ENCODE data around the gene DSCAML1. TPM values are rescaled to one million over a fixed set of nuclear protein-coding genes. Genes with fewer than 3 reads are reported as not detected.

DSCAML1 gene
- total RNA-seq, 1 experiment from 2014 or later = not detected

DNA sequence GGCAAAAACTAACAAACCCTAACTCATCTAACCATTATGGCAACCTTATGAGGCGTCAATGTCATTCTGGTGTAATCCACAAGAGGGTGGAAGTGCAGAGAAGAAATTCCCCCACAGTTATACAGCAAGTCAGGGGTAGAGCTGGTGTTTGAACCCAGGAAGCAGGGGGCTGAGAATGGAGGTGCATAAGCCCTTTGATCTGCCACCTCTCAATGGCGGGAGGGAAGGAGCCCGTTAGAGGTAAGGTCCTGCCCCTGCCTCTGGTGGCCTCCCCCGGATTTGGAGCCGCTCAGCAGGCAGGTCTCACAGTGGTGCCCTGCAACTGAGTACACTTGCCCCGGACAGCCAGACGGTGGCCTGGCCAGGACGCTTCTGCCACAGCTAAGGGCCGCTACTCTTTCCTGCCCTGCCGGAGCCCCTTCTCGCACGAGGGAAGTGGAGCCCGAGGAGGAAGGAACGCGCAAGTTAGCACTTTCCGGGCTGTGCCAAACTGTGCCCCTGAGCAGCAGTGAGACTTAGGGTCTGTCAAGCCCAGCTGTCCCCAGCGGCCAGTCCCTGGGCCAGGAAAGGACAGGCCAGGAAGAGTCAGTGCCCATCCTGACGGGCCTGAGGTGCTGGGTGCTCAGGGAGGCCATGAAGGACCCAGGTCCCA is 26.4 kb upstream of the DSCAML1 start:
- Histone ChIP-seq H3K36me3 (ENCODE audit: control insufficient read depth in 1 of 2, insufficient read depth in 2 of 2, low read length in 2 of 2) (no peaks in the 10 kb centered on the region), H3K4me3 (replicated peaks in 1 of 2; ENCODE audit: low read depth in 1 of 2, low read length in 2 of 2) (no peak overlapping the region), H3K4me1 (ENCODE audit: control insufficient read depth in 1 of 2, insufficient read depth in 2 of 2, low read length in 2 of 2) (peaks cover 0 to 22% of the 10 kb centered on the region in 2 experiments; a peak in 3 of 4 replicates), H3K27ac (ENCODE audit: low read depth, low read length) (no peak overlapping the region), H3K9me3 (ENCODE audit: control insufficient read depth in 1 of 2, insufficient read depth in 1 of 2, low read depth in 1 of 2, low read length in 2 of 2) (no peaks in the 10 kb centered on the region), H3K27me3 (ENCODE audit: insufficient read depth, low read length) (no peaks in the 10 kb centered on the region), H3K9me2 (ENCODE audit: insufficient read depth) (no peaks in the 10 kb centered on the region), H3K79me2 (ENCODE audit: insufficient read depth, low read length) (no peaks in the 10 kb centered on the region), H3K4me2 (ENCODE audit: low read length) (no peak overlapping the region), H3K9ac (ENCODE audit: low read length) (no peak overlapping the region), H2AFZ (ENCODE audit: low read depth, low read length, poor library complexity, severe bottlenecking) (no peak overlapping the region), H4K20me1 (ENCODE audit: insufficient read depth) (no peaks in the 10 kb centered on the region)
- TF ChIP-seq, protein P1, sequence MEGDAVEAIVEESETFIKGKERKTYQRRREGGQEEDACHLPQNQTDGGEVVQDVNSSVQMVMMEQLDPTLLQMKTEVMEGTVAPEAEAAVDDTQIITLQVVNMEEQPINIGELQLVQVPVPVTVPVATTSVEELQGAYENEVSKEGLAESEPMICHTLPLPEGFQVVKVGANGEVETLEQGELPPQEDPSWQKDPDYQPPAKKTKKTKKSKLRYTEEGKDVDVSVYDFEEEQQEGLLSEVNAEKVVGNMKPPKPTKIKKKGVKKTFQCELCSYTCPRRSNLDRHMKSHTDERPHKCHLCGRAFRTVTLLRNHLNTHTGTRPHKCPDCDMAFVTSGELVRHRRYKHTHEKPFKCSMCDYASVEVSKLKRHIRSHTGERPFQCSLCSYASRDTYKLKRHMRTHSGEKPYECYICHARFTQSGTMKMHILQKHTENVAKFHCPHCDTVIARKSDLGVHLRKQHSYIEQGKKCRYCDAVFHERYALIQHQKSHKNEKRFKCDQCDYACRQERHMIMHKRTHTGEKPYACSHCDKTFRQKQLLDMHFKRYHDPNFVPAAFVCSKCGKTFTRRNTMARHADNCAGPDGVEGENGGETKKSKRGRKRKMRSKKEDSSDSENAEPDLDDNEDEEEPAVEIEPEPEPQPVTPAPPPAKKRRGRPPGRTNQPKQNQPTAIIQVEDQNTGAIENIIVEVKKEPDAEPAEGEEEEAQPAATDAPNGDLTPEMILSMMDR (IDR thresholded peaks at IDR 0.05 in 2 of 3, conservative IDR thresholded peaks at IDR 0.05 in 1 of 3; ENCODE audit: borderline replicate concordance in 1 of 3, insufficient read depth in 1 of 3, low read depth in 2 of 3, low read length in 2 of 3) = peak in 2 of 3 experiments; percentile 38 to 46; a peak in 4 of 6 replicates
- TF ChIP-seq CEBPB (IDR thresholded peaks at IDR 0.05; ENCODE audit: low read depth) (no peak), YY1 (IDR thresholded peaks at IDR 0.05; ENCODE audit: extremely low read depth, insufficient replicate concordance, low read depth, low read length) (no peak)
- ChIA-PET POLR2A (interaction anchor here (1.0 to 1.5 kb wide), 2 partner anchors 123 to 230 kb away, joined by 3 to 4 read pairs; no protein-coding TSS in a partner anchor), CTCF (interaction anchor here (0.6 to 10.0 kb wide), 7 partner anchors 14 to 230 kb away, joined by 3 to 224 read pairs (median 4); no protein-coding TSS in a partner anchor), RAD21 (ENCODE audit: low non-redundant PET in 1 of 2, low total read pairs in 2 of 2, uncharacterized antibody in 2 of 2, unreplicated experiment in 2 of 2) (interaction anchor here (1.0 to 1.3 kb wide), 3 partner anchors 123 to 230 kb away, joined by 4 to 7 read pairs (median 6); no protein-coding TSS in a partner anchor)
- ATAC-seq = 0 out of 2 replicates have a peak, but pooled peaks have one; percentile 20
- no TSS peak for BruUV-seq (replicated peaks)
- intact Hi-C loops (cut with micrococcal nuclease) = loop anchor here (1.0 kb wide), 1 partner anchor 230 kb away; no protein-coding TSS in a partner anchor
- no peak for DNase-seq (ENCODE audit: low read depth, low spot score)

Data from HCT116 (cell line).